ENCODE measurements around the gene STARD6. TPM values are rescaled to one million over a fixed set of nuclear protein-coding genes. Genes with fewer than 3 reads are reported as not detected.

Gene STARD6
- polyA plus RNA-seq, 1 donor (not counting 4 experiments of a cell fraction or from before 2014, with no cell fraction given) = 0.30 TPM

DNA sequence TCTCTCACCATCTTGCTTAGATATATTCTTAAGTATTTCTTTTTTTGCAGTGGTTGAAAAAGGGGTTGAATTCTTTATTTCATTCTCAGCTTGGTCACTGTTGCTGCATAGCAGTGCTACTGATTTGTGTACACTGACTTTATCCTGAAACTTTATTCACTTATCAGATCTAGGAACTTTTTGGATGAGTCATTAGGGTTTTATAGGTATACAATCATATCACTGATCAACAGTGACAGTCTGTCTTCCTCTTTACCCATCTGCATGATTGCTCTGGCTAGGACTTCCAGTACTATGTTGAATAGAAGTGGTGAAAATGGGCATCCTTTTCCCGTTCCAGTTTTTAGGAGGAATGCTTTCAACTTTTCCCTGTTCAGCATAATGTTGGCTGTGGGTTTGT is 6.5 kb downstream of the STARD6 start:
- Histone ChIP-seq H3K4me2 (ENCODE audit: control insufficient read depth, extremely low read depth, insufficient read depth, low read depth, low read length) (no peak overlapping the region), H3K27me3 (ENCODE audit: control insufficient read depth, extremely low read depth, insufficient read depth, low read length) (no peaks in the 10 kb centered on the region), H4K20me1 (ENCODE audit: control insufficient read depth, extremely low read depth, insufficient read depth, low read length) (no peaks in the 10 kb centered on the region), H3K27ac (ENCODE audit: control insufficient read depth, insufficient read depth, low read length) (no peak overlapping the region), H3K4me3 (ENCODE audit: control insufficient read depth in 2 of 3, extremely low read depth in 1 of 3, insufficient read depth in 2 of 3, low read depth in 1 of 3, low read length in 3 of 3) (no peak overlapping the region), H3K9me1 (ENCODE audit: control insufficient read depth, extremely low read depth, insufficient read depth, low read length) (no peaks in the 10 kb centered on the region), H3K9ac (ENCODE audit: control insufficient read depth, extremely low read depth, insufficient read depth, low read length) (no peak overlapping the region), H3K79me2 (ENCODE audit: control insufficient read depth, insufficient read depth, low read length) (no peaks in the 10 kb centered on the region), H3K4me1 (ENCODE audit: control insufficient read depth, extremely low read depth, insufficient read depth, low read length) (no peaks in the 10 kb centered on the region), H2AFZ (ENCODE audit: control insufficient read depth, low read length) (no peak overlapping the region), H3K9me3 (ENCODE audit: control insufficient read depth, low read depth, low read length) (no peaks in the 10 kb centered on the region), H3K36me3 (ENCODE audit: control insufficient read depth in 2 of 2, extremely low read depth in 1 of 2, insufficient read depth in 2 of 2, low read length in 2 of 2) (no peaks in the 10 kb centered on the region)
- TF ChIP-seq EZH2 (IDR thresholded peaks at IDR 0.05; ENCODE audit: low read length) = no peak
- FAIRE-seq = no peak
- dilution Hi-C loops (cut with MboI; ENCODE audit: extremely low pct_ligation_motif_present, low sequenced_read_pairs) = no loop called here
- DNase-seq (ENCODE audit: low read depth, low spot score) = no peak

DNA sequence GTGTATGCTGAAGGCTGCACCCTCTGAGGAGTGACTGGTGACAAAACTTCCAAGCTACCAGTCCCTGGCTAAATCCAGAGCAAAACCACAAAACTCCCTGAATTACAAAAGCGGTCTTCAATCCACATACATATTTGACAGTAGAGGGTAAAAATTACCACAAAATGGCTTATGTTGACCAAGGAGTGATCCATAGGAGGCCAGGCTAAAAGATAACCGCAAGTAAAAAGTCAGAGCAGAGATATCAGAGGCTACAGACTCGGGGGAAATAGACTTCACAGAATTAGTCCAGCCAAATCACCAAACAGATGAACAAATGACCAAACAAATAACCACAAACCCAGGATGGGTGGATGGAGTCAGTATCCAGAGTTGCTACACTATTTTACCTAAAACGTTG is 19.4 kb downstream of the STARD6 start:
- H3K4me2 ChIP-seq (ENCODE audit: control insufficient read depth, extremely low read depth, insufficient read depth, low read depth, low read length) = no peak overlapping the region
- dilution Hi-C loops (cut with MboI; ENCODE audit: extremely low pct_ligation_motif_present, low sequenced_read_pairs) = no loop called here

More for the DNA sequence above, 19.4 kb downstream of the STARD6 start:
- no peaks in the 10 kb centered on the region for H3K9me3 ChIP-seq (ENCODE audit: control insufficient read depth, low read depth, low read length)
- H2AFZ ChIP-seq (ENCODE audit: control insufficient read depth, low read length) = no peak overlapping the region
- TF ChIP-seq CTCF (optimal IDR thresholded peaks at IDR 0.05 in 1 of 3, IDR thresholded peaks at IDR 0.05 in 1 of 3, conservative IDR thresholded peaks at IDR 0.05 in 1 of 3; ENCODE audit: extremely low read depth in 1 of 3, insufficient read depth in 2 of 3, low read length in 3 of 3) = no peak
- no peak for TF ChIP-seq EZH2 (IDR thresholded peaks at IDR 0.05; ENCODE audit: low read length)
- no peaks in the 10 kb centered on the region for H3K4me1 ChIP-seq (ENCODE audit: control insufficient read depth, extremely low read depth, insufficient read depth, low read length)
- H3K36me3 ChIP-seq (ENCODE audit: control insufficient read depth in 2 of 2, extremely low read depth in 1 of 2, insufficient read depth in 2 of 2, low read length in 2 of 2) = no peaks in the 10 kb centered on the region
- FAIRE-seq = no peak
- no peak overlapping the region for H3K27ac ChIP-seq (ENCODE audit: control insufficient read depth, insufficient read depth, low read length)
- no peaks in the 10 kb centered on the region for H3K9me1 ChIP-seq (ENCODE audit: control insufficient read depth, extremely low read depth, insufficient read depth, low read length)
- H4K20me1 ChIP-seq (ENCODE audit: control insufficient read depth, extremely low read depth, insufficient read depth, low read length) = no peaks in the 10 kb centered on the region
- H3K4me3 ChIP-seq (ENCODE audit: control insufficient read depth in 2 of 3, extremely low read depth in 1 of 3, insufficient read depth in 2 of 3, low read depth in 1 of 3, low read length in 3 of 3) = no peak overlapping the region
- DNase-seq (ENCODE audit: low read depth, low spot score) = no peak
- H3K79me2 ChIP-seq (ENCODE audit: control insufficient read depth, insufficient read depth, low read length) = no peaks in the 10 kb centered on the region
- H3K9ac ChIP-seq (ENCODE audit: control insufficient read depth, extremely low read depth, insufficient read depth, low read length) = no peak overlapping the region
- H3K27me3 ChIP-seq (ENCODE audit: control insufficient read depth, extremely low read depth, insufficient read depth, low read length) = no peaks in the 10 kb centered on the region

Measured in keratinocyte (primary cell).